ENCODE measurements around the gene IZUMO1. TPM values are rescaled to one million over a fixed set of nuclear protein-coding genes. Genes with fewer than 3 reads are reported as not detected.
"Not testable (repeated sequence)": the region's sequence is repeated elsewhere in the genome, so short reads cannot be mapped to it uniquely, and the experiment has no call there.

The IZUMO1 gene
- total and polyA plus RNA-seq, 3 donors from 2014 or later = 10.5 to 32.8 (median 28.9) TPM

- Histone ChIP-seq H3K9me3 (no peaks in the 10 kb centered on the region), H3K27me3 (no peaks in the 10 kb centered on the region), H3K4me3 (no peak overlapping the region), H3K27ac (no peak overlapping the region), H3K4me1 (peaks cover 12% of the 10 kb centered on the region), H3K36me3 (ENCODE audit: low read depth, missing control alignments) (no peaks in the 10 kb centered on the region)
- no peak for TF ChIP-seq POLR2A (IDR thresholded peaks at IDR 0.05)
- no peak for TF ChIP-seq CTCF (IDR thresholded peaks at IDR 0.05)
- DNase-seq = no peak
- 73 to 80% methylated on average over 5 to 8 of the region's 8 CpGs for WGBS, 2 donors
- intact Hi-C loops (cut with DNase I; ENCODE audit: low total_unique reads) = loop anchor here (10.0 kb wide), 1 partner anchor 182 kb away; no protein-coding TSS in a partner anchor
Measured at GRCh38 chr19:48793271-48793670, 46.6 kb upstream of the IZUMO1 start.

- WGBS, 2 donors = 86 to 89% methylated on average over 7 to 9 of the region's 9 CpGs
- H3K27me3 ChIP-seq; H3K4me3 ChIP-seq; H3K4me1 ChIP-seq; H3K9me3 ChIP-seq; DNase-seq; H3K36me3 ChIP-seq (ENCODE audit: low read depth, missing control alignments); intact Hi-C loops (cut with DNase I; ENCODE audit: low total_unique reads); H3K27ac ChIP-seq: not testable (repeated sequence)
Measured at GRCh38 chr19:48787331-48787730, 40.6 kb upstream of the IZUMO1 start.

GRCh38 chr19:48786422-48786821, 39.7 kb upstream of the IZUMO1 start:
- H3K4me3 ChIP-seq; H3K36me3 ChIP-seq (ENCODE audit: low read depth, missing control alignments); H3K9me3 ChIP-seq; DNase-seq; H3K27ac ChIP-seq; H3K4me1 ChIP-seq; intact Hi-C loops (cut with DNase I; ENCODE audit: low total_unique reads); H3K27me3 ChIP-seq: not testable (repeated sequence)
- WGBS, 2 donors = 89 to 97% methylated on average over 7 of the region's 7 CpGs

- DNase-seq = no peak
- intact Hi-C loops (cut with DNase I; ENCODE audit: low total_unique reads) = no loop called here
- Histone ChIP-seq H3K9me3 (no peaks in the 10 kb centered on the region), H3K36me3 (ENCODE audit: low read depth, missing control alignments) (no peaks in the 10 kb centered on the region), H3K4me1 (peaks cover 17% of the 10 kb centered on the region), H3K27ac (no peak overlapping the region), H3K4me3 (no peak overlapping the region), H3K27me3 (no peaks in the 10 kb centered on the region)
- WGBS, 2 donors = 72 to 80% methylated on average over 5 of the region's 5 CpGs
- TF ChIP-seq POLR2A (IDR thresholded peaks at IDR 0.05) = no peak
- TF ChIP-seq CTCF (IDR thresholded peaks at IDR 0.05) = no peak
Measured at GRCh38 chr19:48784527-48784926, 37.8 kb upstream of the IZUMO1 start.

- H3K4me1 ChIP-seq = peaks cover 17% of the 10 kb centered on the region
- peak overlapping the region; percentile 50 to 71 for H3K27ac ChIP-seq
- no peaks in the 10 kb centered on the region for H3K27me3 ChIP-seq
- peak; percentile 83 for DNase-seq
- intact Hi-C loops (cut with DNase I; ENCODE audit: low total_unique reads) = no loop called here
- no peaks in the 10 kb centered on the region for H3K36me3 ChIP-seq (ENCODE audit: low read depth, missing control alignments)
- no peak for TF ChIP-seq CTCF (IDR thresholded peaks at IDR 0.05)
- no peak for TF ChIP-seq POLR2A (IDR thresholded peaks at IDR 0.05)
- no peaks in the 10 kb centered on the region for H3K9me3 ChIP-seq
- no peak overlapping the region for H3K4me3 ChIP-seq
- WGBS, 2 donors = 55% methylated on average over 14 of the region's 14 CpGs
Measured at GRCh38 chr19:48780631-48781391, 34.1 kb upstream of the IZUMO1 start.

GRCh38 chr19:48779636-48780035, 32.9 kb upstream of the IZUMO1 start:
- no peak overlapping the region for H3K27ac ChIP-seq
- H3K4me1 ChIP-seq = peaks cover 17% of the 10 kb centered on the region
- H3K36me3 ChIP-seq (ENCODE audit: low read depth, missing control alignments) = no peaks in the 10 kb centered on the region
- 72 to 74% methylated on average over 1 of the region's 1 CpG for WGBS, 2 donors
- no peak overlapping the region for H3K4me3 ChIP-seq
- intact Hi-C loops (cut with DNase I; ENCODE audit: low total_unique reads) = no loop called here
- DNase-seq = no peak
- TF ChIP-seq POLR2A (IDR thresholded peaks at IDR 0.05) = no peak
- no peak for TF ChIP-seq CTCF (IDR thresholded peaks at IDR 0.05)
- H3K9me3 ChIP-seq = no peaks in the 10 kb centered on the region
- no peaks in the 10 kb centered on the region for H3K27me3 ChIP-seq

All from testis (tissue), 3 donors.